Osteocyte (in vitro differentiated cells): ENCODE results near the gene PLXDC2. TPM values are rescaled to one million over a fixed set of nuclear protein-coding genes. Genes with fewer than 3 reads are reported as not detected.

Source experiments
- DNase-seq: peaks from one replicate; pipeline ENCODE4 v3.0.0; 2021; ENCODE audit warnings: mixed read lengths; ENCODE audit not compliant: unreplicated experiment; ENCODE audit errors: extremely low spot score
- H3K27ac Mint-ChIP-seq: one replicate; pipeline ENCODE4 v1.8.0; 2021; ENCODE audit warnings: mild to moderate bottlenecking, mixed read lengths; ENCODE audit not compliant: unreplicated experiment
- H3K27me3 Mint-ChIP-seq: one replicate; pipeline ENCODE4 v1.8.0; 2021; ENCODE audit warnings: mixed read lengths; ENCODE audit not compliant: unreplicated experiment
- H3K36me3 Mint-ChIP-seq: one replicate; pipeline ENCODE4 v1.8.0; 2021; ENCODE audit warnings: mixed read lengths; ENCODE audit not compliant: unreplicated experiment
- H3K4me1 Mint-ChIP-seq: one replicate; pipeline ENCODE4 v1.8.0; 2021; ENCODE audit warnings: mixed read lengths; ENCODE audit not compliant: unreplicated experiment
- H3K4me3 Mint-ChIP-seq: one replicate; pipeline ENCODE4 v1.8.0; 2021; ENCODE audit warnings: mild to moderate bottlenecking, moderate library complexity, mixed read lengths; ENCODE audit not compliant: unreplicated experiment
- H3K9me3 Mint-ChIP-seq: one replicate; pipeline ENCODE4 v1.8.0; 2021; ENCODE audit warnings: mixed read lengths; ENCODE audit not compliant: unreplicated experiment
- total RNA-seq: library from RNA; stranded (reverse); gene quantifications from 2 replicates; pipeline ENCODE4 v1.2.1, GENCODE V29; 2021
- TF ChIP-seq, protein P1 (sequence below): fragments of 200-600 bp; sonication (generic); IDR thresholded peaks from 2 replicates; pipeline ENCODE4 v1.5.0; 2021; ENCODE audit warnings: antibody characterized with exemption, mild to moderate bottlenecking, moderate library complexity

Gene PLXDC2
- total RNA-seq, 1 donor from 2014 or later = 33.2 TPM

DNA sequence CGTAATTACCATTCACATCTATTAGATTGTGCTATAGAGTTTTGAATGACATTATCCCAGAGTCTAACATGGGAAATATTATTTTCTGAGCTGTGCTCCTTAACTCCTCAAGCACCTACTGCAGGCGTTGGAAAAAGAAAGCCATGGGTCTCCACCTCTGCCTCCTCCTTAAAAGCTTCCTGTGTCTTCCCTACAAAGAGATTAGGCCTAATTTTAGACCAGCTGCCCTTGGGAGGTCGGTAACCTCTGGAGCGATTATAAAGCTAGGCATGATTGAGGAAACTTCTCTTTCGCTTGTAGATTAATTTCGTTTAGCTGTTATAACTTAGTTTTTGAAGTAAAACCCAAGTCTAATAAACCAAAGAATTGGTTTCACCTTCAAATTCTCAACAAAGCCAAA is 75.2 kb downstream of the PLXDC2 start:
- H3K9me3 Mint-ChIP-seq = no peaks in the 10 kb centered on the region
- H3K27ac Mint-ChIP-seq = no peak overlapping the region
- H3K4me3 Mint-ChIP-seq = no peak overlapping the region
- H3K4me1 Mint-ChIP-seq = peaks cover 2% of the 10 kb centered on the region
- H3K36me3 Mint-ChIP-seq = no peaks in the 10 kb centered on the region
- no peaks in the 10 kb centered on the region for H3K27me3 Mint-ChIP-seq
- no peak for DNase-seq
- TF ChIP-seq, protein P1, sequence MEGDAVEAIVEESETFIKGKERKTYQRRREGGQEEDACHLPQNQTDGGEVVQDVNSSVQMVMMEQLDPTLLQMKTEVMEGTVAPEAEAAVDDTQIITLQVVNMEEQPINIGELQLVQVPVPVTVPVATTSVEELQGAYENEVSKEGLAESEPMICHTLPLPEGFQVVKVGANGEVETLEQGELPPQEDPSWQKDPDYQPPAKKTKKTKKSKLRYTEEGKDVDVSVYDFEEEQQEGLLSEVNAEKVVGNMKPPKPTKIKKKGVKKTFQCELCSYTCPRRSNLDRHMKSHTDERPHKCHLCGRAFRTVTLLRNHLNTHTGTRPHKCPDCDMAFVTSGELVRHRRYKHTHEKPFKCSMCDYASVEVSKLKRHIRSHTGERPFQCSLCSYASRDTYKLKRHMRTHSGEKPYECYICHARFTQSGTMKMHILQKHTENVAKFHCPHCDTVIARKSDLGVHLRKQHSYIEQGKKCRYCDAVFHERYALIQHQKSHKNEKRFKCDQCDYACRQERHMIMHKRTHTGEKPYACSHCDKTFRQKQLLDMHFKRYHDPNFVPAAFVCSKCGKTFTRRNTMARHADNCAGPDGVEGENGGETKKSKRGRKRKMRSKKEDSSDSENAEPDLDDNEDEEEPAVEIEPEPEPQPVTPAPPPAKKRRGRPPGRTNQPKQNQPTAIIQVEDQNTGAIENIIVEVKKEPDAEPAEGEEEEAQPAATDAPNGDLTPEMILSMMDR = no peak

DNA sequence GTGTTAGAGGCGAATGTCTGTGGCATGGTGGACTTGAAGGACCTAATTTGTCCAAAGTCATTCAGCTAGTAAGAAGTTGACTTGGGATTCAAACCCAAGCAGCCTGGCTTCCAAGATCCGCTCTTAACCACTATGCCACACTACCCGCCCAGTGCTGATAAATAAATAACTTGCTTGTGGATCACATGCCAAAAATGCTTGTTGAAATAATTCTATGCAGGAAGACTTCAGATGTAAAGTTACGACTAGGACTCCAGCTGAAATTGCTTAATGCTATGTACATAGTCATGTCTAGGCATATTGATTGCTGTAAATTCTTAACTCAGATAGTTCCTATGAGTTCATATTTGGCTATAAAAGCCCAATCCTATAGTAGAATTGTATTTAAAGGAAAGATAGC is 76.0 kb downstream of the PLXDC2 start:
- no peaks in the 10 kb centered on the region for H3K27me3 Mint-ChIP-seq
- peaks cover 2% of the 10 kb centered on the region for H3K4me1 Mint-ChIP-seq
- DNase-seq = no peak
- no peaks in the 10 kb centered on the region for H3K9me3 Mint-ChIP-seq
- H3K27ac Mint-ChIP-seq = no peak overlapping the region
- no peaks in the 10 kb centered on the region for H3K36me3 Mint-ChIP-seq
- no peak overlapping the region for H3K4me3 Mint-ChIP-seq
- TF ChIP-seq, protein P1 = no peak

DNA sequence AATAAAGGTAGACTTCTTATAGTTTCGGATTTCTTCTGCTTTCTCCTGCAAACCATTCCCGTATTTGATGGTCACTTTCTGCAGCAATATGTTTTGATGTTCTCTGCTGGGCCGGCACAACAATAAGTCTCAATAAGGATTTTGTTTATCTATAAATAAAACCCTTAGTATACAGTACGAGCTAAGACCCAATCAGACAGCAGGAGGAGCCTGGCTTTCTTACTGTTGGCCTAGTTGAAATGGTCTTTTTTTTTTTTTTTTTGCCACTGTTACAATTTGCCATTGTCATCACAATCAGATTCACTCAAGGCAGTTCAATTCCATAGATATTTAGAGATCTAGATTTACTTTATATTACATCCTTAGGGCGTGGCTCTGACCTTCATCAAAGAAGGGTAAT is 76.4 kb downstream of the PLXDC2 start:
- Mint-ChIP-seq H3K27me3 (no peaks in the 10 kb centered on the region), H3K27ac (no peak overlapping the region), H3K4me3 (no peak overlapping the region), H3K36me3 (no peaks in the 10 kb centered on the region), H3K4me1 (peaks cover 2% of the 10 kb centered on the region), H3K9me3 (no peaks in the 10 kb centered on the region)
- TF ChIP-seq, protein P1 = no peak
- no peak for DNase-seq

DNA sequence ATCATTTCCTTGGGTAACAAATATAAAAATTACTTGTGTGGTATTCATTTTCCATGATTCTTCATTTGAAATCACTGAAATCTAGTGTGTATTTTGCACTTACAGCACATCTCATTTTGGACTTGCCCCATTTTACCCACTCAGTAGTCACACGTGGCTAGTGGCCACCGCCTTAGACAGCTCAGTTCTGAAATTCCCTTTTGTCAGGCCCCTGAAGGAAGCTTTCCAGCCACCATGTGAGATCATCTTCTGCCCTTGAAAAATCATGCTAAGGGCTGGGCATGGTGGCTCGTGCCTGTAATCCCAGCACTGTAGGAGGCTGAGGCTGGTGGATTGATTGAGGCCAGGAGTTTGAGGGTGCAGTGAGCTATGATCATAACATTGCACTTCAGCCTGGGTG is 79.3 kb downstream of the PLXDC2 start:
- Mint-ChIP-seq H3K36me3 (no peaks in the 10 kb centered on the region), H3K4me3 (no peak overlapping the region), H3K9me3 (no peaks in the 10 kb centered on the region), H3K4me1 (no peaks in the 10 kb centered on the region), H3K27me3 (no peaks in the 10 kb centered on the region), H3K27ac (no peak overlapping the region)
- TF ChIP-seq, protein P1 = no peak
- DNase-seq = no peak

DNA sequence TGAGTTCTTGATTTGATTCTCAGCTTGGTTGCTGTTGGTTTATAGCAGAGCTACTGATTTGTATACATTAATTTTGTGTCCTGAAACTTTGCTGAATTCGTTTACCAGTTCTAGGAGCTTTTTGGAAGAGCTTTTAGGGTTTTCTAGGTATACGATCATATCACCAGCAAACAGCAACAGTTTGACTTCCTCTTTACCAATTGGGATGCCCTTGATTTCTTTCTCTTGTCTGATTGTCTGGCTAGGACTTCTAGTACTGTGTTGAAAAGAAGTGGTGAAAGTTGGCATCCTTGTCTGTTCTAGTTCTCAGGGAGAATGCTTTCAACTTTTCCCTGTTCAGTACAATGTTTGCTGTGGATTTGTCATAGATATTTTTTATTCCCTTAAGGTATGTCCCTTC is 86.2 kb downstream of the PLXDC2 start:
- no peak for DNase-seq
- no peak overlapping the region for H3K27ac Mint-ChIP-seq
- H3K36me3 Mint-ChIP-seq = no peaks in the 10 kb centered on the region
- H3K27me3 Mint-ChIP-seq = no peaks in the 10 kb centered on the region
- TF ChIP-seq, protein P1 = no peak
- H3K4me1 Mint-ChIP-seq = peaks cover 21% of the 10 kb centered on the region
- H3K4me3 Mint-ChIP-seq = no peak overlapping the region
- peaks cover 14% of the 10 kb centered on the region for H3K9me3 Mint-ChIP-seq
